Measurements from ENCODE around the gene SEC22B.
"Not testable (repeated sequence)": the region's sequence is repeated elsewhere in the genome, so short reads cannot be mapped to it uniquely, and the experiment has no call there.

The SEC22B gene

DNA sequence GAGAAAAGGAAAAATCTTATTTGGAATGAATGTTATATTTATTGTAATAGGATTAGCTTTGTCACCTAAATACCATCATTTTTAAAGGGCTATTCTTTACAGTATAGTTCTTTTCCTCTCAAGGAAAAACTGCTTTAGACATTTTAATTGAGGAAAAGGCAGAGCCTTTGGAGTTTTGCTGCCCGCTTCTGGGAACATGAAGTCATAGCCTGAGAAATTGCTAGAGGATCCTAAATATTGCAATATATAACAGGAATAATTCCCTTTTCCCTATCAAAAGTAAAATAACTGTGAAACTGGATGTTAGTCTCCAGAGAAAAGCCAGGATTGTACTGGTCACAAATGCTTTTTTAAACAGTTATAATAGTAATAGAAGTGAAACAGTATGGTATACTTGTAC is 30.5 kb downstream of the SEC22B start:
- not testable (repeated sequence) for DNase-seq, H3K4me3 Mint-ChIP-seq

GRCh38 chr1:120144626-120145025 is 31.7 kb downstream of the SEC22B start:
- not testable (repeated sequence) for H3K9me3 Mint-ChIP-seq; H3K27me3 Mint-ChIP-seq (ENCODE audit: low read depth, poor library complexity); H3K4me3 Mint-ChIP-seq; H3K36me3 Mint-ChIP-seq (ENCODE audit: low read depth); DNase-seq; H3K27ac Mint-ChIP-seq
- H3K4me1 Mint-ChIP-seq = peaks cover 21% of the 10 kb centered on the region

More for the DNA sequence above, 30.5 kb downstream of the SEC22B start:
- peak; percentile 41 for TF ChIP-seq CTCF (IDR thresholded peaks at IDR 0.05)
- H3K36me3 Mint-ChIP-seq (ENCODE audit: low read depth); H3K27me3 Mint-ChIP-seq (ENCODE audit: low read depth, poor library complexity); H3K27ac Mint-ChIP-seq; H3K9me3 Mint-ChIP-seq: not testable (repeated sequence)
- H3K4me1 Mint-ChIP-seq = peaks cover 21% of the 10 kb centered on the region

DNA sequence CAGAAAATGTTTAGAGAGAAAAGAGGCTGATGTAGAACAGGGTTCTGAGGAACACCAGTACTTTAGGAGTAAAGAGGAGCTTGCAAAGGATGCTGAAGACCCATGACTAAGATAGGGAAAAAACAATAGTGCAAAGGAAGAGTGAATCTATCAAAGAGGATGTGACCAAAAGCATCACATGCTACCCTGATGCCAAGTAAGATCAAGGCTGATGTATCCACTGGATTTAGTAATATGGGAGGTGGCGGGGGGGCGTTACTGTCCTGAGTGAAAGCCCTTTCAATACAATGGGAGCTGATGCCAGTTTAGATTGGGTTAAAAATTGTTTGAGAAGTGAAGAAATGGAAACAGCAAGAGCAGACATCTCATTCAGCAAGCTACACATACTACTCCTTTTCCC is 32.2 kb downstream of the SEC22B start:
- H3K36me3 Mint-ChIP-seq (ENCODE audit: low read depth); H3K27me3 Mint-ChIP-seq (ENCODE audit: low read depth, poor library complexity); H3K4me3 Mint-ChIP-seq; DNase-seq; H3K9me3 Mint-ChIP-seq; H3K27ac Mint-ChIP-seq: not testable (repeated sequence)
- peaks cover 21% of the 10 kb centered on the region for H3K4me1 Mint-ChIP-seq

DNA sequence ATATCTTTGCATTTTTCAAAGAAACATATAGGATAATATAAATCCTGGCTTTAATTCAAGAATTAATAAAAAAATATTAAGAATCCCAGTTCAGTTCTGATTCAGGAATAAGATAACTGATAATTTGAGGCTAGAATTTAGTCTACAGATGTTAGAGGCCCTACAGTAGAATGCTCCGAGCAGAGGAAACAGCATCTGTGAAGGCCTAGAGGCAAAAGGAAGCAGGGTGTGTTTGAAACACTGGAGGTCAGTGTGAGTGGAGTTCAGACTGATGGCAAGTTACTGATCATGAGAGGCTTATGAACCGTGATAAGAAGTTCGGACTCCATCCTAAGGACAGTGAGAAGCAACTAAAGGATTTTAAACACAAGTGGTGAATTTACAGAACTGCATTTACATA is 33.0 kb downstream of the SEC22B start:
- not testable (repeated sequence) for H3K27me3 Mint-ChIP-seq (ENCODE audit: low read depth, poor library complexity); DNase-seq; H3K9me3 Mint-ChIP-seq; H3K36me3 Mint-ChIP-seq (ENCODE audit: low read depth); H3K27ac Mint-ChIP-seq; H3K4me3 Mint-ChIP-seq
- peaks cover 21% of the 10 kb centered on the region for H3K4me1 Mint-ChIP-seq

DNA sequence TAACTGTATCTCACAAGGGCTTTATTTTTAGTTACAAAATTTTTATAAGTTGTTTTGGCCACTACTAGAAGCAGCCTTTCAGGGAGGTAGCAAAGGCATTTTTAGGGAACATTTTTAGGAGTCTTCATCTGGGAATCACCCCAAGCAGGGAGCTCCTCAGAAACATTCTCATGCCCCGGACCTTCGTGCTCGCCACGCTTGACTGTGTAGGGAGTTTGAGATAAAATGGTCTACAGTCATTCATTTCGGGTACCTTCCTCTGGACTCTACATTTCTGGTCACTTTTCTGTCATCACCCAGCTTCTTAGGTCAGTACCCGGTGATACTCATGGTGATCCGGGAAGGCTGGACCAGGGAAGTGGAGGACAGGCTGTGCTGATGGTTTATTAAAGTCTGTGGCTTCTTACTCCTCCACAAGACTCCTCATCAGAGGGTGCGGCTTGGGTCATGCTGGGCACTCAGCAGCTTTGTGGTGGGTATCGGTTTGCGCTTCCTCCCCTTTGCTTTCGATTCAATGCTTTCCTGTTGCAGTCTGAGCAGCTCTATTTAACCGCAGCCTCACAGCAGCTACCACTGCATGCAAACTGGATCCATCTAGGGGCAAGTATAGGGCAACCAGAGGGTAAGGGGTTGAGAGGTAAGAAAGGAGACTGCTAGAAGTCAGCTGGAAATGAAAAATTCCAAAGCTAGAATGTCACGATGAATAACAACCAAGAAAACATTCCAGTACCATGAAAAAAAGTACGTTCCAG is 33.6 kb downstream of the SEC22B start:
- not testable (repeated sequence) for DNase-seq; H3K36me3 Mint-ChIP-seq (ENCODE audit: low read depth); H3K9me3 Mint-ChIP-seq; H3K27me3 Mint-ChIP-seq (ENCODE audit: low read depth, poor library complexity); H3K4me3 Mint-ChIP-seq
- H3K4me1 Mint-ChIP-seq = peaks cover 21% of the 10 kb centered on the region
- H3K27ac Mint-ChIP-seq = peak overlapping the region; percentile 93

GRCh38 chr1:120141865-120142264 is 34.5 kb downstream of the SEC22B start:
- H3K36me3 Mint-ChIP-seq (ENCODE audit: low read depth); DNase-seq; H3K9me3 Mint-ChIP-seq; H3K27me3 Mint-ChIP-seq (ENCODE audit: low read depth, poor library complexity); H3K4me3 Mint-ChIP-seq; H3K27ac Mint-ChIP-seq: not testable (repeated sequence)
- H3K4me1 Mint-ChIP-seq = peaks cover 21% of the 10 kb centered on the region

- not testable (repeated sequence) for H3K27ac Mint-ChIP-seq; H3K9me3 Mint-ChIP-seq; H3K4me3 Mint-ChIP-seq; DNase-seq; H3K36me3 Mint-ChIP-seq (ENCODE audit: low read depth); H3K27me3 Mint-ChIP-seq (ENCODE audit: low read depth, poor library complexity)
- peaks cover 21% of the 10 kb centered on the region for H3K4me1 Mint-ChIP-seq
Observed at GRCh38 chr1:120140656-120141265, 35.6 kb downstream of the SEC22B start.

DNA sequence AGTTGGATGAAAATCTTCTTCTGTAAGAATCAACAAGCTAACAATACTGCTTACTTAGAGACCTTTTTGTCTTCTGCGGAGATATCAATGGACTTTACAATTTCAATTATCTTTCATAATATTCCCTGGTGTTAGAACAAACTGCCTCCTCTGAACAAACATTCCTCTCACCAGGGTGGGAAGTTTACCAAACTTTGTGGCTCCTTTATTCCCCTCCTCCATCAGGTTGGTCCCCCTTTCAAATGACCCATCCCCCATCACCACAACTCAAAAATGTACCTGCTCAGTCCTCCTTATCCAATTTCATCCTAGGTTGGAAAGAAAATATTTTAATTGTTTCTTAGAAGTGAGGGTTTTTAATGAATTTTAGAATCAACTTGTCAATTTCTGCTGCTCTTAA is 40.2 kb downstream of the SEC22B start:
- H3K4me3 Mint-ChIP-seq; H3K4me1 Mint-ChIP-seq; H3K27me3 Mint-ChIP-seq (ENCODE audit: low read depth, poor library complexity); H3K36me3 Mint-ChIP-seq (ENCODE audit: low read depth); H3K27ac Mint-ChIP-seq; H3K9me3 Mint-ChIP-seq; DNase-seq: not testable (repeated sequence)

DNA sequence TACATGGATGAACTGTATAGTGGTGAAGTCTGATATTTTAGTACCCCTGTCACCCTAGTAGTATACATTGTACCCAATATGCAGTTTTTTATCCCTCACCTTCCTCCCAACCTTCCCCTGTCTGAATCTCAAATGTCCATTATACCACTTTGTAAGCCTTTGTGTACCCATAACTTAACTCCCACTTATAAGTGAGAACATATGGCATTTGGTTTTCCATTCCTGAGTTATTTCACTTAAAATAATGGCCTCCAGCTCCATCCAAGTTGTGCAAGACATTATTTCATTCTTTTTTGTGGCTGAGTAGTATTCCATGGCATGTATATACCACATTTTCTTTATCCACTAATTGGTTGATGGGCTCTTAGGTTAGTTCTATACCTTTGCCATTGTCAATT is 42.4 kb downstream of the SEC22B start:
- peaks cover 11% of the 10 kb centered on the region for H3K4me1 Mint-ChIP-seq
- not testable (repeated sequence) for H3K4me3 Mint-ChIP-seq; H3K27me3 Mint-ChIP-seq (ENCODE audit: low read depth, poor library complexity); H3K9me3 Mint-ChIP-seq; H3K36me3 Mint-ChIP-seq (ENCODE audit: low read depth); H3K27ac Mint-ChIP-seq; DNase-seq

DNA sequence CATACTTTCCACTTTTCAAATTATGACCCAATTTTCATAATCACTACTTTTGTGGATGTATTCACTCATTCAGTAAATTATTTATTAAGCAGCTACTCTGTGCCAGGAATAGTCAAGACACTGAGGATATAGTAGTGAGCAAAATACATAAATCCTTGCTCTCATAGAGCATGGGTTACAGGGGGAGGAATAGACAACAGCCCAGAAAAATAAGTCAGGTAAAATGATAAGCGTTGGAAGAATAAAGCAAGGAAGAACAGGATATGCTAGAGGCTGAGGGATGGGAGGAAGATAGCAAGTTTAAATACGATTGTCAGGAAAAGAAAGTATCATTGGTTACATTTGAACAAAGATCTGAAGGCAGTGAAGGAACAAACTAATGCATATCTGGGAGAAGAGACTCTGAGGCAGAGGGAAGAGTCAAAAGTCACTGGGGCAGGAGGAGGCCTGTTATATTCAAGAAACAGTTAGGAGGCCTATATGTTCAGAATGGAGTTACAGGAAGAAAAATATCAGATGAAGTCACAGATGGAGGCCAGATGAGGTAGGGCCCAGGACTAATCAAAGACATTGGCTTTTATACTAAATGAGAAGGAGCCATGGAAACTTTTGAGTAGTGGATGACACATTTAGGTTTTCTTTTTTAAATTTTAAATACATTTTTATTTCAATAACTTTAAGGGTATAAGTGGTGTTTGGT is 42.9 kb downstream of the SEC22B start:
- Mint-ChIP-seq H3K4me1 (peaks cover 11% of the 10 kb centered on the region), H3K27me3 (ENCODE audit: low read depth, poor library complexity) (peaks cover 3% of the 10 kb centered on the region), H3K9me3 (no peaks in the 10 kb centered on the region), H3K27ac (no peak overlapping the region), H3K4me3 (no peak overlapping the region), H3K36me3 (ENCODE audit: low read depth) (no peaks in the 10 kb centered on the region)
- DNase-seq = no peak
- TF ChIP-seq CTCF (IDR thresholded peaks at IDR 0.05) = no peak

- not testable (repeated sequence) for H3K4me3 Mint-ChIP-seq; H3K9me3 Mint-ChIP-seq; DNase-seq; H3K36me3 Mint-ChIP-seq (ENCODE audit: low read depth); H3K27me3 Mint-ChIP-seq (ENCODE audit: low read depth, poor library complexity)
- peak overlapping the region; percentile 83 for H3K27ac Mint-ChIP-seq
- peaks cover 11% of the 10 kb centered on the region for H3K4me1 Mint-ChIP-seq
Observed at GRCh38 chr1:120132406-120132763, 43.9 kb downstream of the SEC22B start.

DNA sequence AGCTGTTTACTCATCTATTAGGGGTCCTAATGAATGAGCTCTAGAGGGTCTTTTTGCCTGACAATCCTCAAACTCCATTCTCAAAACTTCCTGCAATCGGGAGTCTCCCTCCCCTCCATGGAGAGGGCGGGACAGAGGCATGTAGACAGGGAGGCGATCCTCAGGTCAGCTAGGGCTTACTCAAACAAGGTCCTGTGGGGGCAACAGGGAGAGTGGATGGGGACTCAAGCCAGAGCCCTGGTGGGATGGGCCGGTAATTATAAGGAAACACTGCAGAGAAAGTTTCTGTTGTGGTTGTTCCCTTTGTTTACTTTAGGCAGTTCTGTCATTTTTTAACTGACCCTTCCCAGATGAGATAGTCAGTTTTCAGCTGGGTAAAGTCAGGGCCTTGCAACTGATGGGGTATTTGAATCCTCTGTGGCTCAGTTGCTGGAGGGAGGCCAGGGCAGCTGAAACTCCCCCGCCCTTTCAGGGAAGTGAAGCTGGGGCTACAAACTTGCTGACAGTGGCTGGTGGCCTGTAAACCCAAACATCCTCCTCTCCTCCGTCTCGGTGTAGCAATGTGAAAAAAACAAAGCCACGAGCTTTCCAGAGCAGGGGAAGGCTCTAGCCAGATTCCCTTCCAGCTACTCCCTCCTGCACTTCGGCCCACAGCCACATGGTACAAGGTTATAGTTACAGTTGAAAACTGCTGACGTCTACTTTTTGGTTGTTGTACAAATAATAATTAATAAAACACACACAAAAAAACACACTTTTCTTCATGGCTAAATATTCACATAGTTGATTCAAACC is 44.5 kb downstream of the SEC22B start:
- H3K4me3 Mint-ChIP-seq; H3K27me3 Mint-ChIP-seq (ENCODE audit: low read depth, poor library complexity): not testable (repeated sequence)
- H3K4me1 Mint-ChIP-seq = peaks cover 11% of the 10 kb centered on the region

More for the DNA sequence above, 44.5 kb downstream of the SEC22B start:
- peak; percentile 12 for DNase-seq
- H3K27ac Mint-ChIP-seq = peak overlapping the region; percentile 83
- H3K36me3 Mint-ChIP-seq (ENCODE audit: low read depth); H3K9me3 Mint-ChIP-seq: not testable (repeated sequence)
